ENCODE measurements around the gene WDHD1. TPM values are rescaled to one million over a fixed set of nuclear protein-coding genes. Genes with fewer than 3 reads are reported as not detected.
"Not testable (repeated sequence)": the region's sequence is repeated elsewhere in the genome, so short reads cannot be mapped to it uniquely, and the experiment has no call there.

WDHD1 gene
- total RNA-seq, 3 donors from 2014 or later = 40.6 to 47.8 (median 43.1) TPM

- peaks cover 43% of the 10 kb centered on the region for H3K4me1 Mint-ChIP-seq (ENCODE audit: low read depth)
- peaks cover 7% of the 10 kb centered on the region for H3K36me3 Mint-ChIP-seq (ENCODE audit: insufficient read depth)
- H3K27me3 Mint-ChIP-seq (ENCODE audit: low read depth) = no peaks in the 10 kb centered on the region
- peak overlapping the region; percentile 95 for H3K4me3 Mint-ChIP-seq
- DNase-seq = no peak
- no peaks in the 10 kb centered on the region for H3K9me3 Mint-ChIP-seq
- no peak for ATAC-seq
These were observed 951 bp downstream of the WDHD1 start for GRCh38 chr14:55025948-55026347.

- H3K27me3 Mint-ChIP-seq (ENCODE audit: low read depth); ATAC-seq; H3K4me3 Mint-ChIP-seq; H3K36me3 Mint-ChIP-seq (ENCODE audit: insufficient read depth); H3K9me3 Mint-ChIP-seq; DNase-seq: not testable (repeated sequence)
- peaks cover 36% of the 10 kb centered on the region for H3K4me1 Mint-ChIP-seq (ENCODE audit: low read depth)
These were observed 2.5 kb downstream of the WDHD1 start for GRCh38 chr14:55024365-55024764.

GRCh38 chr14:55019968-55020554 is 6.8 kb downstream of the WDHD1 start:
- ATAC-seq (no peak), DNase-seq (no peak)
- H3K4me3 Mint-ChIP-seq = no peak overlapping the region
- no peaks in the 10 kb centered on the region for H3K27me3 Mint-ChIP-seq (ENCODE audit: low read depth)
- H3K36me3 Mint-ChIP-seq (ENCODE audit: insufficient read depth) = peaks cover 8% of the 10 kb centered on the region
- no peaks in the 10 kb centered on the region for H3K9me3 Mint-ChIP-seq
- peaks cover 9% of the 10 kb centered on the region for H3K4me1 Mint-ChIP-seq (ENCODE audit: low read depth)

- DNase-seq = no peak
- Mint-ChIP-seq H3K4me3 (no peak overlapping the region), H3K4me1 (ENCODE audit: low read depth) (peaks cover 1% of the 10 kb centered on the region)
These were observed 11.9 kb downstream of the WDHD1 start for GRCh38 chr14:55015006-55015405.

GRCh38 chr14:55005071-55005470 is 21.8 kb downstream of the WDHD1 start:
- ATAC-seq (no peak), DNase-seq (no peak)
- Mint-ChIP-seq H3K9me3 (no peaks in the 10 kb centered on the region), H3K36me3 (ENCODE audit: insufficient read depth) (peaks cover 20% of the 10 kb centered on the region), H3K4me1 (ENCODE audit: low read depth) (peaks cover 2% of the 10 kb centered on the region), H3K4me3 (no peak overlapping the region), H3K27me3 (ENCODE audit: low read depth) (no peaks in the 10 kb centered on the region)

More at GRCh38 chr14:55015006-55015405, 11.9 kb downstream of the WDHD1 start:
- H3K9me3 Mint-ChIP-seq = no peaks in the 10 kb centered on the region
- no peak for ATAC-seq
- no peaks in the 10 kb centered on the region for H3K27me3 Mint-ChIP-seq (ENCODE audit: low read depth)
- peaks cover 20% of the 10 kb centered on the region for H3K36me3 Mint-ChIP-seq (ENCODE audit: insufficient read depth)

GRCh38 chr14:55000381-55000780 is 26.5 kb downstream of the WDHD1 start:
- DNase-seq = no peak
- Mint-ChIP-seq H3K4me3 (no peak overlapping the region), H3K4me1 (ENCODE audit: low read depth) (peaks cover 4% of the 10 kb centered on the region), H3K27me3 (ENCODE audit: low read depth) (no peaks in the 10 kb centered on the region), H3K9me3 (no peaks in the 10 kb centered on the region), H3K36me3 (ENCODE audit: insufficient read depth) (peaks cover 28% of the 10 kb centered on the region)
- ATAC-seq = no peak

- DNase-seq (no peak), ATAC-seq (no peak)
- Mint-ChIP-seq H3K4me3 (no peak overlapping the region), H3K36me3 (ENCODE audit: insufficient read depth) (peaks cover 26% of the 10 kb centered on the region), H3K4me1 (ENCODE audit: low read depth) (no peaks in the 10 kb centered on the region), H3K9me3 (no peaks in the 10 kb centered on the region), H3K27me3 (ENCODE audit: low read depth) (no peaks in the 10 kb centered on the region)
These were observed 41.7 kb downstream of the WDHD1 start for GRCh38 chr14:54985156-54985555.

- Mint-ChIP-seq H3K36me3 (ENCODE audit: insufficient read depth) (peaks cover 22% of the 10 kb centered on the region), H3K4me3 (no peak overlapping the region), H3K9me3 (no peaks in the 10 kb centered on the region), H3K4me1 (ENCODE audit: low read depth) (no peaks in the 10 kb centered on the region), H3K27me3 (ENCODE audit: low read depth) (no peaks in the 10 kb centered on the region)
- no peak for DNase-seq
- no peak for ATAC-seq
These were observed 45.2 kb downstream of the WDHD1 start for GRCh38 chr14:54981698-54982097.

- ATAC-seq = peak in 1 of 2 donors; percentile 54
- no peaks in the 10 kb centered on the region for H3K4me1 Mint-ChIP-seq (ENCODE audit: low read depth)
These were observed 47.9 kb downstream of the WDHD1 start for GRCh38 chr14:54979039-54979438.

GRCh38 chr14:54976316-54976715 is 50.6 kb downstream of the WDHD1 start:
- no peaks in the 10 kb centered on the region for H3K9me3 Mint-ChIP-seq
- no peak overlapping the region for H3K4me3 Mint-ChIP-seq
- ATAC-seq = no peak

More at GRCh38 chr14:54979039-54979438, 47.9 kb downstream of the WDHD1 start:
- Mint-ChIP-seq H3K9me3 (no peaks in the 10 kb centered on the region), H3K4me3 (no peak overlapping the region), H3K27me3 (ENCODE audit: low read depth) (no peaks in the 10 kb centered on the region), H3K36me3 (ENCODE audit: insufficient read depth) (peaks cover 13% of the 10 kb centered on the region)
- no peak for DNase-seq

GRCh38 chr14:54975856-54976255 is 51.0 kb downstream of the WDHD1 start:
- H3K4me3 Mint-ChIP-seq = no peak overlapping the region
- no peak for DNase-seq
- H3K9me3 Mint-ChIP-seq = no peaks in the 10 kb centered on the region
- ATAC-seq = no peak
- peaks cover 8% of the 10 kb centered on the region for H3K36me3 Mint-ChIP-seq (ENCODE audit: insufficient read depth)
- no peaks in the 10 kb centered on the region for H3K4me1 Mint-ChIP-seq (ENCODE audit: low read depth)
- H3K27me3 Mint-ChIP-seq (ENCODE audit: low read depth) = no peaks in the 10 kb centered on the region

More at GRCh38 chr14:54976316-54976715, 50.6 kb downstream of the WDHD1 start:
- H3K27me3 Mint-ChIP-seq (ENCODE audit: low read depth) = no peaks in the 10 kb centered on the region
- no peaks in the 10 kb centered on the region for H3K4me1 Mint-ChIP-seq (ENCODE audit: low read depth)
- DNase-seq = no peak
- peaks cover 8% of the 10 kb centered on the region for H3K36me3 Mint-ChIP-seq (ENCODE audit: insufficient read depth)

GRCh38 chr14:54974788-54975414 is 52.0 kb downstream of the WDHD1 start:
- H3K9me3 Mint-ChIP-seq = no peaks in the 10 kb centered on the region

GRCh38 chr14:54967496-54967895 is 59.4 kb downstream of the WDHD1 start:
- ATAC-seq (no peak), DNase-seq (no peak)
- no peak overlapping the region for H3K4me3 Mint-ChIP-seq
- no peaks in the 10 kb centered on the region for H3K27me3 Mint-ChIP-seq (ENCODE audit: low read depth)
- no peaks in the 10 kb centered on the region for H3K4me1 Mint-ChIP-seq (ENCODE audit: low read depth)
- peaks cover 26% of the 10 kb centered on the region for H3K36me3 Mint-ChIP-seq (ENCODE audit: insufficient read depth)
- H3K9me3 Mint-ChIP-seq = no peaks in the 10 kb centered on the region

More at GRCh38 chr14:54974788-54975414, 52.0 kb downstream of the WDHD1 start:
- DNase-seq = no peak
- Mint-ChIP-seq H3K36me3 (ENCODE audit: insufficient read depth) (peaks cover 11% of the 10 kb centered on the region), H3K27me3 (ENCODE audit: low read depth) (no peaks in the 10 kb centered on the region), H3K4me3 (no peak overlapping the region), H3K4me1 (ENCODE audit: low read depth) (no peaks in the 10 kb centered on the region)
- no peak for ATAC-seq

GRCh38 chr14:54955143-54955542 is 71.8 kb downstream of the WDHD1 start:
- H3K27me3 Mint-ChIP-seq (ENCODE audit: low read depth) = no peaks in the 10 kb centered on the region
- peaks cover 19% of the 10 kb centered on the region for H3K36me3 Mint-ChIP-seq (ENCODE audit: insufficient read depth)
- H3K9me3 Mint-ChIP-seq = no peaks in the 10 kb centered on the region
- no peak overlapping the region for H3K4me3 Mint-ChIP-seq
- no peaks in the 10 kb centered on the region for H3K4me1 Mint-ChIP-seq (ENCODE audit: low read depth)
- ATAC-seq (no peak), DNase-seq (no peak)

- not testable (repeated sequence) for ATAC-seq; H3K4me1 Mint-ChIP-seq (ENCODE audit: low read depth); DNase-seq; H3K9me3 Mint-ChIP-seq; H3K27me3 Mint-ChIP-seq (ENCODE audit: low read depth); H3K4me3 Mint-ChIP-seq
- peaks cover 15% of the 10 kb centered on the region for H3K36me3 Mint-ChIP-seq (ENCODE audit: insufficient read depth)
These were observed 73.3 kb downstream of the WDHD1 start for GRCh38 chr14:54953609-54954008.

All from activated T-cell treated with anti-CD3 and anti-CD28 coated beads, Interleukin-2, amount 50 U/mL, for 4 hours (primary cell).